Heart right ventricle (tissue), 16 donors: ENCODE measurements around the gene PFDN1. TPM values are rescaled to one million over a fixed set of nuclear protein-coding genes. Genes with fewer than 3 reads are reported as not detected.

Experiments used
- ATAC-seq, 8 donors: fragments of 200-7000 bp; cut with Tn5 transposase; one replicate each; pipeline ENCODE4 v1.9.1; 2020; ENCODE audit warnings: mild to moderate bottlenecking in 8 of 8, moderate library complexity in 8 of 8, moderate number of reproducible peaks in 1 of 8
- DNase-seq, 2 donors: peaks; one replicate each; pipeline ENCODE4 v3.0.0-alpha.2; 2020
- H3K27ac ChIP-seq, 10 donors: fragments of 200-600 bp; sonication (generic) in 2 of 10; one replicate each; pipeline versions ENCODE4 v1.5.0 to v1.8.0; 2020 to 2022; ENCODE audit warnings: mild to moderate bottlenecking in 3 of 10
- H3K27me3 ChIP-seq, 7 donors: fragments of 200-600 bp; one replicate each; pipeline ENCODE4 v1.8.0; 2021 to 2022; ENCODE audit warnings: mild to moderate bottlenecking in 2 of 7
- H3K36me3 ChIP-seq, 9 donors: fragments of 200-600 bp; sonication (generic) in 1 of 9; one replicate each; pipeline versions ENCODE4 v1.5.0 to v1.8.0; 2020 to 2022; ENCODE audit warnings: mild to moderate bottlenecking in 2 of 9
- H3K4me1 ChIP-seq, 9 donors: fragments of 200-600 bp; sonication (generic) in 1 of 9; one replicate each; pipeline versions ENCODE4 v1.5.0 to v1.8.0; 2020 to 2022; ENCODE audit warnings: mild to moderate bottlenecking in 4 of 9
- H3K4me3 ChIP-seq, 10 donors: fragments of 200-600 bp; sonication (generic) in 2 of 10; one replicate each; pipeline versions ENCODE4 v1.5.0 to v1.8.0; 2020 to 2022; ENCODE audit warnings: mild to moderate bottlenecking in 7 of 10, moderate library complexity in 2 of 10
- H3K9me3 ChIP-seq, 11 donors: fragments of 200-600 bp in 10 of 11; sonication (generic) in 2 of 11; one replicate each; pipeline versions ENCODE4 v1.5.0 to v1.8.0; 2013 to 2022; ENCODE audit warnings: mild to moderate bottlenecking in 2 of 11, control low read depth in 1 of 11, moderate library complexity in 1 of 11
- WGBS, 2 donors: extraction: QIAGEN DNeasy Blood & Tissue Kit; methylation state at CpG; one replicate each; pipeline ENCODE4 v1.1.7; 2013; ENCODE audit warnings: inconsistent platforms in 1 of 2; 5-methylcytosine and 5-hydroxymethylcytosine counted together
- intact Hi-C, 10 donors: fragments of 100-400 bp; cut with DNase I; formaldehyde crosslinking; loops; one replicate each; pipeline versions ENCODE4 v1.11.1 to v1.14.2; 2022
- polyA plus RNA-seq, 2 donors: library from polyadenylated mRNA; stranded (reverse); fragments of 200-250 nt; gene quantifications; one replicate each; pipeline ENCODE4 v1.2.3, GENCODE V29; 2013
- total RNA-seq, 10 donors: library from RNA; stranded (reverse); fragmentation: NEBNext Ultra II Directional in 3 of 10; extraction: Animal tissue kit (Norgen Biotek cat#: 25700) in 3 of 10; gene quantifications; one replicate each; pipeline versions ENCODE4 v1.2.1 to v1.2.4, GENCODE V29; 2021 to 2023
- TF ChIP-seq, protein P1 (sequence below), 9 donors: fragments of 200-600 bp; sonication (generic) in 2 of 9; IDR thresholded peaks; one replicate each; pipeline versions ENCODE4 v1.5.0 to v1.8.0; 2021 to 2022; ENCODE audit warnings: antibody characterized with exemption in 9 of 9, mild to moderate bottlenecking in 5 of 9, moderate library complexity in 1 of 9
- donor health status: Arrhythmogenic right ventricular cardiomyopathy.
- donor health status: ischemic (EF 13 %, LVEDD 7.1; RV severe dilation, severe dysfunction).
- donor health status: healthy with polysubstance abuse.
- donor health status: DM: no; HTN: yes; CAD: no.
- donor health status: DM: no; HTN: no; CAD: no.
- donor health status: ischemic (EF 25% LVEDD 6.9; RV normal size, moderate dysfunction).
- donor health status: ischemic (EF 25% LVEDD 5.7; RV mildly dilated, moderate dysfunction).
- donor health status: healthy.
- donor health status: DM: yes; HTN: yes; CAD: no.
- donor health status: Ischemic cardiomyopathy.
- donor health status: ischemic (EF 35%, LVEDD 5.7; RV mildly dilated, moderate dysfunction).
- donor health status: nonischemic (EF 11% LVEDD 7.7; RV severe dilation, severe dysfunction).
- donor health status: DM: yes; HTN: yes; CAD: no.
- donor health status: PGD.
- donor health status: ischemic (EF 29% LVEDD 5.4; RV normal size, mild dysfunction).
- donor health status: nonischemic (EF 23%, LVEDD 6.1; RV moderate dilation, normal function).

PFDN1 gene
- total and polyA plus RNA-seq, 12 donors = 56.8 to 100 (median 80.7) TPM

DNA sequence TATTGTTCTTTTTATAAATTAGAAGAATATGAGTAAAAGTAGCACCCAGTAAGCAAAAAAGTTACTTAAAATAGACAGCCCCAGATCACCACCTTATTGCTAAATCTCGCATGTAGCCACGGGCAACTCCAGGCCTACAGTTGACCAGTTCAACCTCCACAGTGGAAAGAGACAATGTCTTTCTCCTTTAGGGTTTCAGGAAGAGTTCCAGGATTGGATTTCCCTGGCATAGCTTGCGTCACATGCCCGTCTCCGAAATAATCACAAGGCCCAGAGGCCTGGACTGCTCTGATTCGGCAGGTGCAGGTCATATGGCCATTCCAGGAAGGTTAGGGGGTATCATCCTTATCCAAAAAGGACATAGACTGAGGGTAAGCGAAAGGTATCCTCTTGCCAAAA lies 9.9 kb upstream of the PFDN1 start:
- H3K4me1 ChIP-seq = peaks cover 4 to 46% (median 32%) of the 10 kb centered on the region in 9 donors
- H3K9me3 ChIP-seq = no peaks in the 10 kb centered on the region
- WGBS, 2 donors = 56 to 58% methylated on average over 7 of the region's 7 CpGs
- H3K27me3 ChIP-seq = no peaks in the 10 kb centered on the region
- intact Hi-C loops = loop anchor here in 1 of 10 donors (1.0 kb wide), 1 partner anchor 17 kb away; no protein-coding TSS in a partner anchor
- H3K4me3 ChIP-seq = no peak overlapping the region
- ATAC-seq (peak in 1 of 8 donors; percentile 25), DNase-seq (no peak)
- no peaks in the 10 kb centered on the region for H3K36me3 ChIP-seq
- peak overlapping the region in 9 of 10 donors; percentile 64 to 87 (median 79) for H3K27ac ChIP-seq
- TF ChIP-seq, protein P1, sequence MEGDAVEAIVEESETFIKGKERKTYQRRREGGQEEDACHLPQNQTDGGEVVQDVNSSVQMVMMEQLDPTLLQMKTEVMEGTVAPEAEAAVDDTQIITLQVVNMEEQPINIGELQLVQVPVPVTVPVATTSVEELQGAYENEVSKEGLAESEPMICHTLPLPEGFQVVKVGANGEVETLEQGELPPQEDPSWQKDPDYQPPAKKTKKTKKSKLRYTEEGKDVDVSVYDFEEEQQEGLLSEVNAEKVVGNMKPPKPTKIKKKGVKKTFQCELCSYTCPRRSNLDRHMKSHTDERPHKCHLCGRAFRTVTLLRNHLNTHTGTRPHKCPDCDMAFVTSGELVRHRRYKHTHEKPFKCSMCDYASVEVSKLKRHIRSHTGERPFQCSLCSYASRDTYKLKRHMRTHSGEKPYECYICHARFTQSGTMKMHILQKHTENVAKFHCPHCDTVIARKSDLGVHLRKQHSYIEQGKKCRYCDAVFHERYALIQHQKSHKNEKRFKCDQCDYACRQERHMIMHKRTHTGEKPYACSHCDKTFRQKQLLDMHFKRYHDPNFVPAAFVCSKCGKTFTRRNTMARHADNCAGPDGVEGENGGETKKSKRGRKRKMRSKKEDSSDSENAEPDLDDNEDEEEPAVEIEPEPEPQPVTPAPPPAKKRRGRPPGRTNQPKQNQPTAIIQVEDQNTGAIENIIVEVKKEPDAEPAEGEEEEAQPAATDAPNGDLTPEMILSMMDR (IDR thresholded peaks at IDR 0.05) = no peak

DNA sequence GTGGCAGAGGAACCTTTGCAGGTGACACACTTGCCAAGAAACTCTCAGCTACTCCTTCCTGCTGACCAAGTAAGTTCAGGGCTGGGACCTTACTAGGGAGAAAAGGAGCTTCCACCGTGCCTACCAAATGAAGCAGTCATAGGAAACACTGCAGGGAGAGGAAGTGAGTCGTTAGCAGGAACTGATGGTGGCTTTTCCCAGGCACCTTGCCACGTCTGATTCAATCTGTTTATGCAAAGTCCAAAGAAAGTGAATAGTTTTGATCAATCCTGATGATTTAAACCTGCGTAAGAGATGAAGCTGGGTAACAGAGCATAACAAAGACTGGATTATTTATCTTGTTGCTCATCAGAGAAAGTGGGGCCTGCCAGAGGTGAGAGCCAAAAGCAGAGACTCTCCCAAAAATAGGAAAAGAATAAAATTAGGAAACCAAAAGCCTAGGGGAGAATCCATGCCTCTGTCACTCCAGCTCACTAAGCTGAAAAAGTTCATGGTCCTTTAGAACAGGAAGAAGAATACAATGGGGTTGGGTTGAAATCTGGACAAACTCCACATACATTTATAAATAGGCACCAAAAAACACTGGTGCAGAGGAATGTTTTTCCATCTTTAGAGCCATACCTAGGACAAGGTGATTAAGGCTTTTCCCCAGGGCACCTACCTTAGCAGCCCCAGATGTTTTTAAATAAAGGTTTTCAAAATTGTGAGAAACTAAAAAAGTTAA lies 9.3 kb upstream of the PFDN1 start:
- TF ChIP-seq, protein P1 (IDR thresholded peaks at IDR 0.05) = no peak
- 38 to 43% methylated on average over 4 of the region's 4 CpGs for WGBS, 2 donors
- peaks cover 4 to 46% (median 32%) of the 10 kb centered on the region in 9 donors for H3K4me1 ChIP-seq
- intact Hi-C loops = loop anchor here in 1 of 10 donors (1.0 kb wide), 1 partner anchor 17 kb away; no protein-coding TSS in a partner anchor
- no peaks in the 10 kb centered on the region for H3K36me3 ChIP-seq
- peak; percentile 65 to 91 (median 82) for ATAC-seq
- no peaks in the 10 kb centered on the region for H3K27me3 ChIP-seq
- no peaks in the 10 kb centered on the region for H3K9me3 ChIP-seq
- H3K27ac ChIP-seq = peak overlapping the region in 9 of 10 donors; percentile 64 to 87 (median 79)
- peak overlapping the region in 3 of 10 donors; percentile 5 to 13 (median 11) for H3K4me3 ChIP-seq
- peak in 1 of 2 donors; percentile 72 for DNase-seq

DNA sequence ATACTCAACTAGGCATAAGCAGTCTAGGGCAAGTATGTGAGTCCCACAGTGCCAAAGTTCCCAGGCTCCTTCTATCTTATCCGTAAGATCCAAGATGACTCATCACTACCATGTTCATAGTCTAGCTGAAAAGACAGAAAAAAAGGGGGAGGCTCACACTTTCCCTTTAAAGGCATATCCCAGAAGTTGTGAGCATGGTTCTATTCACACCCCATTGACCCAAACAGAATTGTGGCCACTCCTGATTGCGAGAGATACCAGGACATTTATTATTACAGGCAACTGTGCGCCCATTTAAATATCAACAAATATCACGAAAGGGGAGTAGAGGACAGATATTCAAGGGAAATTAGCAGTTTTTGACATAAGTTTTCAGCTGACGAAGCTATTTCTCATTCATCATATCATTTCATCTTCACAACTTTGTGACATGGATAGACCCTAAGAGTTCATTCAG lies 8.1 kb upstream of the PFDN1 start:
- Histone ChIP-seq H3K9me3 (no peaks in the 10 kb centered on the region), H3K27ac (peak overlapping the region in 8 of 10 donors; percentile 21 to 87 (median 78)), H3K36me3 (no peaks in the 10 kb centered on the region), H3K4me1 (peaks cover 4 to 46% (median 32%) of the 10 kb centered on the region in 9 donors), H3K27me3 (no peaks in the 10 kb centered on the region), H3K4me3 (no peak overlapping the region)
- 81 to 87% methylated on average over 5 of the region's 5 CpGs for WGBS, 2 donors
- intact Hi-C loops = no loop called here
- DNase-seq = no peak
- TF ChIP-seq, protein P1 (IDR thresholded peaks at IDR 0.05) = no peak
- peak in 4 of 8 donors; percentile 23 to 40 (median 28) for ATAC-seq

DNA sequence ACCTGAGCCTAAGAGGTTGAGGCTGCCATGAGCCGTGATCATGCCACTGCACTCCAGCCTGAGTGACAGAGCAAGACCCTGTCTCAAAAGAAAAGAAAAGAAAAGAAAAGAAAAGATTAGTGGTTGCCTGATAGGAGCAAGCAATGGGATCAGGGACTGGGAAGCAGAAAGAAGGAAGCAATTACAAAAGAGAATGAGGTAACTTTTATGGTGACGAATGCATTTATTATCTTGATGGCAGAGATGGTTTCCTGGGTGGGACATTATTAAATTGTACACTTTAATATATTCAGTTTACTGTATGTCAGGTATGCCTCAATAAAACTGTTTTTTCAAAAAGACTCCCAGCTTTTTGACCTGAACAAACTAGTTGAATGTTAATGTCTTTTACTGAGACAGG lies 7.5 kb upstream of the PFDN1 start:
- 73 to 82% methylated on average over 2 of the region's 2 CpGs for WGBS, 2 donors
- Histone ChIP-seq H3K36me3 (no peaks in the 10 kb centered on the region), H3K4me1 (peaks cover 4 to 46% (median 32%) of the 10 kb centered on the region in 9 donors), H3K27ac (peak overlapping the region in 4 of 10 donors; percentile 7 to 87 (median 82)), H3K4me3 (no peak overlapping the region), H3K9me3 (no peaks in the 10 kb centered on the region), H3K27me3 (no peaks in the 10 kb centered on the region)
- TF ChIP-seq, protein P1 (IDR thresholded peaks at IDR 0.05) = no peak
- DNase-seq (no peak), ATAC-seq (no peak)
- intact Hi-C loops = no loop called here
